Endodermal cell (in vitro differentiated cells): ENCODE measurements around the gene RHBDF2. TPM values are rescaled to one million over a fixed set of nuclear protein-coding genes. Genes with fewer than 3 reads are reported as not detected.

ENCODE experiments used
- DNase-seq: peaks from one replicate; pipeline ENCODE4 v3.0.0-alpha.2; 2017
- H3K27ac ChIP-seq: 2 replicates; pipeline ENCODE4 v1.5.1; 2013; ENCODE audit warnings: mild to moderate bottlenecking, low read depth, low read length, moderate library complexity
- H3K27me3 ChIP-seq: 2 replicates; pipeline ENCODE4 v1.6.1; 2013; ENCODE audit warnings: mild to moderate bottlenecking, low read length, moderate library complexity; ENCODE audit not compliant: insufficient read depth, control insufficient read depth, poor library complexity, severe bottlenecking
- H3K36me3 ChIP-seq: 2 replicates; pipeline ENCODE4 v1.7.0; 2013; ENCODE audit warnings: mild to moderate bottlenecking, low read length, moderate library complexity; ENCODE audit not compliant: control insufficient read depth, insufficient read depth
- H3K4me1 ChIP-seq: one replicate; pipeline ENCODE4 v1.7.0; 2013; ENCODE audit warnings: low read length; ENCODE audit not compliant: control insufficient read depth, insufficient read depth
- H3K4me3 ChIP-seq: 2 replicates; pipeline ENCODE4 v1.5.1; 2013; ENCODE audit warnings: mild to moderate bottlenecking, low read length, moderate library complexity
- H3K9ac ChIP-seq: 2 replicates; pipeline ENCODE4 v1.6.1; 2013; ENCODE audit warnings: mild to moderate bottlenecking, low read length, moderate library complexity; ENCODE audit not compliant: poor library complexity, severe bottlenecking; ENCODE audit errors: extremely low read depth
- H3K9me3 ChIP-seq: 2 replicates; pipeline ENCODE4 v1.6.1; 2013; ENCODE audit warnings: mild to moderate bottlenecking, low read length, moderate library complexity; ENCODE audit not compliant: control insufficient read depth
- H3K27ac Mint-ChIP-seq: 2 replicates; pipeline ENCODE4 v1.8.0; 2020; ENCODE audit warnings: mixed read lengths
- H3K27me3 Mint-ChIP-seq: 2 replicates; pipeline ENCODE4 v1.8.0; 2021; ENCODE audit warnings: mild to moderate bottlenecking, mixed read lengths; ENCODE audit not compliant: insufficient read depth
- H3K36me3 Mint-ChIP-seq: 2 replicates; pipeline ENCODE4 v1.8.0; 2020; ENCODE audit warnings: low read depth, mixed read lengths
- H3K4me1 Mint-ChIP-seq: 2 replicates; pipeline ENCODE4 v1.8.0; 2020; ENCODE audit warnings: mixed read lengths
- H3K4me3 Mint-ChIP-seq: 2 replicates; pipeline ENCODE4 v1.8.0; 2020; ENCODE audit warnings: mild to moderate bottlenecking, moderate library complexity, mixed read lengths
- H3K9me3 Mint-ChIP-seq: 2 replicates; pipeline ENCODE4 v1.8.0; 2020; ENCODE audit warnings: mild to moderate bottlenecking, mixed read lengths
- CTCF ChIP-seq: fragments of 200-600 bp; sonication (generic); conservative IDR thresholded peaks from 2 replicates; pipeline ENCODE4 v1.5.0; 2021; ENCODE audit warnings: antibody characterized with exemption, mild to moderate bottlenecking
- WGBS, 2 experiments: methylation state at CpG; one replicate each; pipeline versions ENCODE4 v1.1.5 to v1.1.7; 2013; ENCODE audit warnings: missing lambda C conversion rate in 2 of 2, mixed read lengths in 1 of 2; ENCODE audit not compliant: insufficient coverage in 1 of 2, insufficient read length in 1 of 2; 5-methylcytosine and 5-hydroxymethylcytosine counted together
- total RNA-seq, 2 donors: library from RNA; stranded (reverse); fragmentation: NEBNext Ultra II Directional in 1 of 2; extraction: Animal tissue kit (Norgen Biotek cat#: 25700) in 1 of 2; gene quantifications; 2 replicates in 1 of 2; 3 replicates in 1 of 2; pipeline ENCODE4 v1.2.1, GENCODE V29; 2021

Gene RHBDF2
- total RNA-seq, 2 donors from 2014 or later: 28.5 to 31.1 TPM

DNA sequence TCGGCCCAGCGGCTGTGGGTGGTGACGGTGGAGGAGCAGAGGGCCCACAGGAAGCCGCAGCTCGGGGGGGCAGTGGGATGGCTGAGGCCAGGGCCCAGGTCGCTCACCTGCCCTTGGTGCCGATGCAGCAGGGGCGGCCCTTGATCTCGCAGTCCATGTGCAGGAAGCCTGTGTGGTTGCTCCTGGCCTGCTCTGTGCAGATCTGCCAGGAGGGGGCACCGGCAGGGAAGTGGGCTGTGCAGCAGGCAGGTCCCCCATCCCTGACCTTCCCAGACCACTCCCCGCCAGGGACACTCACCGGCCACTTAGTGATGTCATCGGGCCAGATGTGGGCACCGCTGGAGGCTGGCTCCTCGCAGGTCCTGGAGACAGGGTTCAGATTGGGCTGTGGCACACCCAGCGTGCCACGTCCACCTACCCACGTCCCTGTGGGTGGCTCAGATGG, 27.7 kb downstream of the RHBDF2 start:
- Histone ChIP-seq H3K27me3 (no peaks in the 10 kb centered on the region), H3K9ac (no peak overlapping the region), H3K9me3 (no peaks in the 10 kb centered on the region), H3K27ac (no peak overlapping the region), H3K4me1 (no peaks in the 10 kb centered on the region), H3K4me3 (no peak overlapping the region), H3K36me3 (no peaks in the 10 kb centered on the region)
- H3K4me3 Mint-ChIP-seq: no peak overlapping the region
- peak; percentile 95 for DNase-seq
- 83 to 91% methylated on average over 11 to 18 of the region's 18 CpGs for WGBS, 2 experiments
- peaks cover 11% of the 10 kb centered on the region for H3K36me3 Mint-ChIP-seq
- H3K27ac Mint-ChIP-seq: no peak overlapping the region
- no peaks in the 10 kb centered on the region for H3K4me1 Mint-ChIP-seq
- H3K27me3 Mint-ChIP-seq: no peaks in the 10 kb centered on the region
- no peaks in the 10 kb centered on the region for H3K9me3 Mint-ChIP-seq
- peak; percentile 76 for TF ChIP-seq CTCF

GRCh38 chr17:76472726-76473125, 28.5 kb downstream of the RHBDF2 start:
- no peak overlapping the region for H3K27ac ChIP-seq
- H3K9me3 Mint-ChIP-seq: no peaks in the 10 kb centered on the region
- no peak overlapping the region for H3K27ac Mint-ChIP-seq
- H3K9me3 ChIP-seq: no peaks in the 10 kb centered on the region
- peaks cover under 1% of the 10 kb centered on the region for H3K4me1 ChIP-seq
- no peak for DNase-seq
- WGBS, 2 experiments: 92 to 98% methylated on average over 8 to 11 of the region's 11 CpGs
- TF ChIP-seq CTCF: no peak
- H3K4me3 ChIP-seq: no peak overlapping the region
- H3K36me3 Mint-ChIP-seq: peaks cover 5% of the 10 kb centered on the region
- H3K27me3 ChIP-seq: no peaks in the 10 kb centered on the region
- no peaks in the 10 kb centered on the region for H3K4me1 Mint-ChIP-seq
- H3K4me3 Mint-ChIP-seq: no peak overlapping the region
- H3K9ac ChIP-seq: no peak overlapping the region
- H3K27me3 Mint-ChIP-seq: no peaks in the 10 kb centered on the region
- no peaks in the 10 kb centered on the region for H3K36me3 ChIP-seq

DNA sequence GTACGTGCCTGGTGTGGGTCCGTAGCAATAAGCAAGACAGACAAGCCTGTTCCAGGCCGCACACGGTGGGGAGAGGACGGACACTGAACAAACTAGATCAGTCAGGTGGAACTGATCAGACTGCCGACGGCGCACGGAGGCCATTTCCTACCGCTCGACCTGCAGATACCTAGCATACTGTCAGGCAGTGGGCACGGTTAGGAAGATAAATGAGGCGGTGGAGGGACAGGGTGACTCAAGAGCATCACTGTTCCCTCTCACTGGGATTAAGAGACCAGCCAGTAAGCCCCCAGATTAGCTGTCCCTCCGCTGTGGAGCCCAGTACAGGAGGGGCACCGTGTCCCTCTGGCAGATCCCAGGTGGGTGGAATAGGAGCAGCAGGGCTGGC, 29.0 kb downstream of the RHBDF2 start:
- H3K4me3 ChIP-seq: no peak overlapping the region
- H3K9ac ChIP-seq: no peak overlapping the region
- H3K9me3 ChIP-seq: no peaks in the 10 kb centered on the region
- no peaks in the 10 kb centered on the region for H3K4me1 Mint-ChIP-seq
- H3K4me1 ChIP-seq: peaks cover 5% of the 10 kb centered on the region
- no peaks in the 10 kb centered on the region for H3K36me3 ChIP-seq
- no peak for TF ChIP-seq CTCF
- no peaks in the 10 kb centered on the region for H3K27me3 ChIP-seq
- no peak overlapping the region for H3K4me3 Mint-ChIP-seq
- H3K36me3 Mint-ChIP-seq: peaks cover 5% of the 10 kb centered on the region
- WGBS, 2 experiments: 93 to 95% methylated on average over 13 to 15 of the region's 15 CpGs
- no peak overlapping the region for H3K27ac ChIP-seq
- no peaks in the 10 kb centered on the region for H3K27me3 Mint-ChIP-seq
- no peak for DNase-seq
- no peak overlapping the region for H3K27ac Mint-ChIP-seq
- H3K9me3 Mint-ChIP-seq: no peaks in the 10 kb centered on the region
